Measurements from ENCODE around the gene DCHS2. TPM values are rescaled to one million over a fixed set of nuclear protein-coding genes. Genes with fewer than 3 reads are reported as not detected.

DCHS2 gene
- total RNA-seq, 1 experiment from 2014 or later = 0.02 TPM

GRCh38 chr4:154506253-154506652, 14.7 kb upstream of the DCHS2 start:
- H3K4me3 ChIP-seq = peak overlapping the region; percentile 14; the same call in 1 of the 2 replicates
- no TSS peak for BruUV-seq (replicated peaks)
- no peaks in the 10 kb centered on the region for H3K79me2 ChIP-seq (ENCODE audit: low read depth)
- TF ChIP-seq EZH2 (IDR thresholded peaks at IDR 0.05; ENCODE audit: low read depth) (no peak), CTCF (conservative IDR thresholded peaks at IDR 0.05) (peak; percentile 30; the same call in 1 of the 2 replicates)
- H3K4me2 ChIP-seq = peak overlapping the region; percentile 64
- CTCF ChIA-PET = interaction anchor here (0.9 to 1.8 kb wide), 3 partner anchors 43 to 112 kb away, joined by 3 to 9 read pairs (median 5); partner anchors contain the start of gene PLRG1
- intact Hi-C loops (cut with micrococcal nuclease; ENCODE audit: unreplicated experiment) = loop anchor here (2.0 kb wide), 1 partner anchor 117 kb away; no protein-coding TSS in a partner anchor
- H3K9me3 ChIP-seq (ENCODE audit: insufficient read depth, low read depth) = no peaks in the 10 kb centered on the region
- peaks cover 15% of the 10 kb centered on the region; the same call in 1 of the 2 replicates for H3F3A ChIP-seq (ENCODE audit: insufficient read depth, low read depth)
- peak overlapping the region; percentile 89 for H3K27ac ChIP-seq
- H3K9me2 ChIP-seq (ENCODE audit: insufficient read depth) = no peaks in the 10 kb centered on the region
- DNase-seq = no peak
- no peaks in the 10 kb centered on the region for H3K27me3 ChIP-seq (ENCODE audit: insufficient read depth, low read depth)
- H3K4me1 ChIP-seq (replicated peaks; ENCODE audit: insufficient read depth) = peaks cover 19% of the 10 kb centered on the region
- H4K20me1 ChIP-seq (ENCODE audit: insufficient read depth) = no peaks in the 10 kb centered on the region
- no peaks in the 10 kb centered on the region for H3K36me3 ChIP-seq (ENCODE audit: low read depth)
- POLR2A ChIA-PET (ENCODE audit: unreplicated experiment) = interaction anchor here (0.5 kb wide), 1 partner anchor 25 kb away, joined by 8 read pairs; no protein-coding TSS in a partner anchor
- H2AFZ ChIP-seq = no peak overlapping the region

- Histone ChIP-seq H3K9me2 (ENCODE audit: insufficient read depth) (no peaks in the 10 kb centered on the region), H3K27ac (no peak overlapping the region), H3K27me3 (ENCODE audit: insufficient read depth, low read depth) (no peaks in the 10 kb centered on the region), H3F3A (ENCODE audit: insufficient read depth, low read depth) (peaks cover 15% of the 10 kb centered on the region; the same call in 1 of the 2 replicates), H3K36me3 (ENCODE audit: low read depth) (no peaks in the 10 kb centered on the region), H3K79me2 (ENCODE audit: low read depth) (no peaks in the 10 kb centered on the region), H3K4me3 (no peak overlapping the region), H3K4me2 (no peak overlapping the region), H2AFZ (no peak overlapping the region), H4K20me1 (ENCODE audit: insufficient read depth) (no peaks in the 10 kb centered on the region), H3K4me1 (replicated peaks; ENCODE audit: insufficient read depth) (peaks cover 19% of the 10 kb centered on the region), H3K9me3 (ENCODE audit: insufficient read depth, low read depth) (no peaks in the 10 kb centered on the region)
- ChIA-PET POLR2A (ENCODE audit: unreplicated experiment) (no interaction called here), CTCF (interaction anchor here (0.6 to 1.0 kb wide), 2 partner anchors 45 to 87 kb away, joined by 3 to 14 read pairs; no protein-coding TSS in a partner anchor)
- peak in 1 of 2 experiments; percentile 35 for DNase-seq
- TF ChIP-seq EZH2 (IDR thresholded peaks at IDR 0.05; ENCODE audit: low read depth) = no peak
- TF ChIP-seq CTCF (conservative IDR thresholded peaks at IDR 0.05) = peak; percentile 72
- no TSS peak for BruUV-seq (replicated peaks)
- intact Hi-C loops (cut with micrococcal nuclease; ENCODE audit: unreplicated experiment) = loop anchor here (1.0 kb wide), 1 partner anchor 115 kb away; no protein-coding TSS in a partner anchor
Measured at GRCh38 chr4:154503598-154503997, 12.0 kb upstream of the DCHS2 start.

- no peaks in the 10 kb centered on the region for H4K20me1 ChIP-seq (ENCODE audit: insufficient read depth)
- H3K4me3 ChIP-seq = no peak overlapping the region
- H3K79me2 ChIP-seq (ENCODE audit: low read depth) = no peaks in the 10 kb centered on the region
- H3F3A ChIP-seq (ENCODE audit: insufficient read depth, low read depth) = peaks cover 7% of the 10 kb centered on the region; the same call in 1 of the 2 replicates
- ChIA-PET CTCF (no interaction called here), POLR2A (ENCODE audit: unreplicated experiment) (no interaction called here)
- H3K4me2 ChIP-seq = no peak overlapping the region
- intact Hi-C loops (cut with micrococcal nuclease; ENCODE audit: unreplicated experiment) = no loop called here
- H3K4me1 ChIP-seq (replicated peaks; ENCODE audit: insufficient read depth) = peaks cover 11% of the 10 kb centered on the region
- no peak for DNase-seq
- no peak for TF ChIP-seq CTCF (conservative IDR thresholded peaks at IDR 0.05)
- no peak for TF ChIP-seq EZH2 (IDR thresholded peaks at IDR 0.05; ENCODE audit: low read depth)
- no peaks in the 10 kb centered on the region for H3K36me3 ChIP-seq (ENCODE audit: low read depth)
- no TSS peak for BruUV-seq (replicated peaks)
- H3K27ac ChIP-seq = no peak overlapping the region
- no peaks in the 10 kb centered on the region for H3K9me2 ChIP-seq (ENCODE audit: insufficient read depth)
- no peaks in the 10 kb centered on the region for H3K9me3 ChIP-seq (ENCODE audit: insufficient read depth, low read depth)
- H2AFZ ChIP-seq = no peak overlapping the region
- no peaks in the 10 kb centered on the region for H3K27me3 ChIP-seq (ENCODE audit: insufficient read depth, low read depth)
Measured at GRCh38 chr4:154502111-154502510, 10.5 kb upstream of the DCHS2 start.
